Measurements from ENCODE around the gene FADD.
A peak's percentile ranks its signal among the peaks of the same experiment; 100 is the strongest.

Gene FADD

DNA sequence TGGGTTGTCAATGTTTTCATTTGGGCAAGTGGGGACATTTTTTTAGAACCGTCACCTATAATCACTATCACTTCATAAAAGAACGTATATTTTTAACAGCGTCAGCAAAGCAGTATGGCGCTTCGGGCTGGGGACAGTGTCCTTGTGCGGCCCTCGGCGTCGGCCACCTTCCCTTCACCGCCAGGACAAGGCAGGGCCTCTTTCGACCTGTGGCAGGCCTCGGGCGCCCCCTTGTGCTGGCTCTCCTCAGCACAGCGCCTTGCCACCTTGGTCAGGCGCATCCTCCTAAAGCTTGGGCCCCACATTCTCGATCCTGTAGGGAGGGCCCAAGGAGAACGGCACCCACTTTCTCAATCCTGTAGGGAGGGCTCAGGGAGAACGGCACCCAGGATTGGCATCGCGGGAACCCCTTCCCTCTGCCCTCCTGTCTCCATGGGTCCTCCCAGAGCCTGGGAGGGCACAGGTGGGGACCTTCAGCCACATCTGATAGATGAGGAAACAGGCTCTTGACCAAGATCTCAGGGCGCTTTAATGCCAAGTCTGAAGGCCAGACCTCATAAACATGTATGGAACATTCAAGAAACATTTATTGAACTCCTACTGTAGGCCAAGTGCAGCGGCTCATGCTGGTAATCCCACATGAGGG is 11.5 kb upstream of the FADD start:
- TF ChIP-seq RAD21 (IDR thresholded peaks at IDR 0.05; ENCODE audit: low read depth) (peak; percentile 98), FOXM1 (IDR thresholded peaks at IDR 0.05; ENCODE audit: borderline replicate concordance, low read depth) (no peak)
- TF ChIP-seq, protein P1, sequence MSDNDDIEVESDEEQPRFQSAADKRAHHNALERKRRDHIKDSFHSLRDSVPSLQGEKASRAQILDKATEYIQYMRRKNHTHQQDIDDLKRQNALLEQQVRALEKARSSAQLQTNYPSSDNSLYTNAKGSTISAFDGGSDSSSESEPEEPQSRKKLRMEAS (IDR thresholded peaks at IDR 0.05), result no peak
- TF ChIP-seq, protein P2, sequence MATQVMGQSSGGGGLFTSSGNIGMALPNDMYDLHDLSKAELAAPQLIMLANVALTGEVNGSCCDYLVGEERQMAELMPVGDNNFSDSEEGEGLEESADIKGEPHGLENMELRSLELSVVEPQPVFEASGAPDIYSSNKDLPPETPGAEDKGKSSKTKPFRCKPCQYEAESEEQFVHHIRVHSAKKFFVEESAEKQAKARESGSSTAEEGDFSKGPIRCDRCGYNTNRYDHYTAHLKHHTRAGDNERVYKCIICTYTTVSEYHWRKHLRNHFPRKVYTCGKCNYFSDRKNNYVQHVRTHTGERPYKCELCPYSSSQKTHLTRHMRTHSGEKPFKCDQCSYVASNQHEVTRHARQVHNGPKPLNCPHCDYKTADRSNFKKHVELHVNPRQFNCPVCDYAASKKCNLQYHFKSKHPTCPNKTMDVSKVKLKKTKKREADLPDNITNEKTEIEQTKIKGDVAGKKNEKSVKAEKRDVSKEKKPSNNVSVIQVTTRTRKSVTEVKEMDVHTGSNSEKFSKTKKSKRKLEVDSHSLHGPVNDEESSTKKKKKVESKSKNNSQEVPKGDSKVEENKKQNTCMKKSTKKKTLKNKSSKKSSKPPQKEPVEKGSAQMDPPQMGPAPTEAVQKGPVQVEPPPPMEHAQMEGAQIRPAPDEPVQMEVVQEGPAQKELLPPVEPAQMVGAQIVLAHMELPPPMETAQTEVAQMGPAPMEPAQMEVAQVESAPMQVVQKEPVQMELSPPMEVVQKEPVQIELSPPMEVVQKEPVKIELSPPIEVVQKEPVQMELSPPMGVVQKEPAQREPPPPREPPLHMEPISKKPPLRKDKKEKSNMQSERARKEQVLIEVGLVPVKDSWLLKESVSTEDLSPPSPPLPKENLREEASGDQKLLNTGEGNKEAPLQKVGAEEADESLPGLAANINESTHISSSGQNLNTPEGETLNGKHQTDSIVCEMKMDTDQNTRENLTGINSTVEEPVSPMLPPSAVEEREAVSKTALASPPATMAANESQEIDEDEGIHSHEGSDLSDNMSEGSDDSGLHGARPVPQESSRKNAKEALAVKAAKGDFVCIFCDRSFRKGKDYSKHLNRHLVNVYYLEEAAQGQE (IDR thresholded peaks at IDR 0.05; ENCODE audit: low read depth), result no peak

DNA sequence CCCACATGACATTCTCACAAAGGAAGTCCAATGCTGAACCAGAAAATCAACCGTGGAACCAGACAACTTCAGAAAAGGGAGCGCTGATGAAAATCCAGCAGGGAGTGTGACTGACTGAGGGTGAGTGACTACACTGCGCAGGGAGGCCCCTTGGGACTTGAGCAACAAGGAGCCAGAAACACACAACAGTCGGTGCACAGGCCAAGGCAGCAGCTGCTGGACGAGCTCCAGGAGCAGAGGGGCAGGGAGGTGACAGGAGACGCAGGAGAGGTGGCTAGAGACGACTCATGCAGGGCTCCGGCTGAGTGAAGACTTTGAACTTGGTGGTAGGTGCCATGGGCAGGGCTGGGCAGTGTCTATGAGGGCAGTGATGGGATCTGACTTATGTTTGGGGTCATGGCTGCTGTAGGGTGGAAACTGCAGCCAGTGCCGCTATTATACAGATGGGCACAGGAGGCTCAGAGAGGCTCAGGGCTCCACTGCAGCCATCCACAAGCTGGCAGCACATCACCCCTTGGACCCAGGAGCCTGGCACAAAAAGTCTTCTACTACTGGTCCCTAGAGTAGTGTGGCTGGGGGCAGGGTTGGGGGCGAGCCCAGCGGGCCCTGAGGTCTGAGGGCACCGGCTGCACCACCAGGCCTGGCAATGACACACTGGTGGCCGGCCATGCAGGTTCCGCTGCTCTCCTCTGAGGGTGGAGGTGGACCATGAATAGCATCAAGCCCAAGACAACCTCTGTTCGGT is 10.3 kb upstream of the FADD start:
- TF ChIP-seq CREB1 (IDR thresholded peaks at IDR 0.05; ENCODE audit: low read depth) (no peak), ZBTB7A (IDR thresholded peaks at IDR 0.05; ENCODE audit: low read depth) (no peak), TEAD4 (IDR thresholded peaks at IDR 0.05) (no peak), EP300 (IDR thresholded peaks at IDR 0.05; ENCODE audit: borderline replicate concordance) (no peak), EGR1 (IDR thresholded peaks at IDR 0.05) (no peak), TAF1 (IDR thresholded peaks at IDR 0.05; ENCODE audit: low read depth) (no peak), YY1 (IDR thresholded peaks at IDR 0.05; ENCODE audit: low read depth) (no peak), CEBPB (IDR thresholded peaks at IDR 0.05) (no peak), FOXM1 (IDR thresholded peaks at IDR 0.05; ENCODE audit: borderline replicate concordance, low read depth) (no peak), NFIC (IDR thresholded peaks at IDR 0.05) (no peak)
- TF ChIP-seq, protein P1 (IDR thresholded peaks at IDR 0.05), result no peak

DNA sequence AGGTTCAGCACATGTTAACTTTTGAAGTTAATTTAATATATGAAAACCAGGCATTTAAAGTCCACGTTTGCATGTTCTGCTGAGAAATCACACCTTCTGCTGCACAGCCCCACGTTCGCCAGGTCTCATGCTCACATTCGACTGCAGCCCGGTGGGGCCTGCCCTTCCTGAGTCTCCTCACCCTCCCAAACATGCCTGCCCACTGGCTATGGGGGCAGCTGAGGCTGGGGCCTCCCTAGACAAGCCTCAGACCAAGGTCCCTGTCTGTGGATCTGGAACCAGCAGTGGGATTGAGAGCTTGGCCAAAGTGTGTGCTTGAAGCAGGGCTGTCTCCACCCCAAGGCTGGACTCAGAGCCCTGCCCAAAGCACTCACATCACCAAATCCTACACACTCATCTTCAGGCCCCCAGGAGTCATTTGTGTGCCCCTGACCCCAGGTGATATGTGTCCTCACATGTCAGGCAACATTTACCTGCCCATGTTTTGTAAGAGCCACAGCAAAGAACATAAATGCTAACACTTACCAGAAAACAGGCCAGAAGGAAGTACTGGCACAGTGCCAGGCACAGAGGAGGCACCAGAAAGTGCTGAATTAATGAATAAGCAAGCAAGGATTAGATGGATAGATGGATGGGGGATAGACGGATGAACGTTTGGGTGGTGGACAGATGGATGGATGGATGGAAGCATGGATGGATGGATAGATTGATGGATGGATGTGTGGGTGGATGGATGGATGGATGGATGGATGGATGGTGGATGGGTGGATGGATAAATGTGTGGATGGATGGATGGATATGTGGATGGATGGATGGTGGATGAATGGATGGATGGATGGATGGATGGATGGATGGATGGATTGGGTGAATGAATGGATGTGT is 9.4 kb upstream of the FADD start:
- no peak for TF ChIP-seq FOXM1 (IDR thresholded peaks at IDR 0.05; ENCODE audit: borderline replicate concordance, low read depth)
- peak; percentile 63 for TF ChIP-seq NFIC (IDR thresholded peaks at IDR 0.05)

DNA sequence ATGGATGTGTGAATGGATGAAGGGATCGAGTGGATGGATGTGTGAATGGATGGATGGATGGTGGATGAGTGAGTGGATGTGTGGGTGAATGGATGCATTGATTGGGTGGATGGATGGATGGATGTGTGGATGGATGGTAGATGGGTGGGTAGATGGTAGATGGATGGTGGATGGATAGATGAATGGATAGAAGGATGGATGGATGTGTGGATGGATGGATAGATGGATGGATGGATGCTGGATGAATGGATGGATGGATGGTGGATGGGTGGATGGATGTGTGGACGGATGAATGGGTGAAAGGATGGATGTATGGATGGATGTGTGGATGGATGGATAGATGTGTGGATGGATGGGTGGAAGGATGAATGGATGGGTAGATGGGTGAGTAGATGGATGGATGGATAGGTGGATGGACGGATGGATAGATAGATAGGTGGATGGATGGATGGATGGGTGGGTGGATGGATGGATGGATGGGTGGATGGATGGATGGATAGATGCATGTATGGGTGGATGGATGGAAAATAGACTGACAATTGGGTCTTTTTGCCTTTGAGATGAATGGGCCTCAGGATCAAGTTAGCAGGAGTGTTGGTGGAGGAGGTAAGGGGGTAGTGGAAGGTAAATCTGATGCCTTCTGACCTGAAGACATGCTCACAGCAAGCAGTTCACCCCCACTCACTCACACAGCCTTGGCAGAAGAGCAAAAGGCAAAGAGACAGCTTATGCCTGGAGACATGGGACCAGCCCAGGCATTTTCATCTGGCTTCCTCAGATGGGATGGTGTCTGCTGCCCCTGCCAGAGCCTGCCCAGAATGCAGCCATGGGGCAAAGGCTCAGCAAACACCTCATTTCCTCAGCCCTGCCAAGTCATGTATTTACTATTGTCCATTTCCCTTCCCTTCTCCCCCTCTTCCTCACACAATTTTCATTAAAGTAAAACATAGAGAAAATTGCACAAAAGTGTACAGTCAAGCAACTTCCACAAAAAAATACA is 8.0 kb upstream of the FADD start:
- TF ChIP-seq TAF1 (IDR thresholded peaks at IDR 0.05; ENCODE audit: low read depth) (no peak), ZBTB7A (IDR thresholded peaks at IDR 0.05; ENCODE audit: low read depth) (no peak), RAD21 (IDR thresholded peaks at IDR 0.05; ENCODE audit: low read depth) (no peak), TCF12 (IDR thresholded peaks at IDR 0.05; ENCODE audit: low read depth) (no peak), CEBPB (IDR thresholded peaks at IDR 0.05) (no peak), NFIC (IDR thresholded peaks at IDR 0.05) (no peak), FOXM1 (IDR thresholded peaks at IDR 0.05; ENCODE audit: borderline replicate concordance, low read depth) (no peak), CREB1 (IDR thresholded peaks at IDR 0.05; ENCODE audit: low read depth) (no peak), YY1 (IDR thresholded peaks at IDR 0.05; ENCODE audit: low read depth) (no peak)
- TF ChIP-seq, protein P3, sequence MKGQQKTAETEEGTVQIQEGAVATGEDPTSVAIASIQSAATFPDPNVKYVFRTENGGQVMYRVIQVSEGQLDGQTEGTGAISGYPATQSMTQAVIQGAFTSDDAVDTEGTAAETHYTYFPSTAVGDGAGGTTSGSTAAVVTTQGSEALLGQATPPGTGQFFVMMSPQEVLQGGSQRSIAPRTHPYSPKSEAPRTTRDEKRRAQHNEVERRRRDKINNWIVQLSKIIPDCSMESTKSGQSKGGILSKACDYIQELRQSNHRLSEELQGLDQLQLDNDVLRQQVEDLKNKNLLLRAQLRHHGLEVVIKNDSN (IDR thresholded peaks at IDR 0.05), result no peak
- TF ChIP-seq, protein P2 (IDR thresholded peaks at IDR 0.05; ENCODE audit: low read depth), result no peak
- TF ChIP-seq, protein P1 (IDR thresholded peaks at IDR 0.05), result no peak

Measured in Ishikawa (cell line).